ENCODE measurements around the gene PEAK1. TPM values are rescaled to one million over a fixed set of nuclear protein-coding genes. Genes with fewer than 3 reads are reported as not detected.

PEAK1 gene
- total and polyA plus RNA-seq, 9 of the 15 experiments (the other 6 are each of a cell fraction or from before 2014, with no cell fraction given) = 0.99 to 22.4 (median 10.8) TPM

DNA sequence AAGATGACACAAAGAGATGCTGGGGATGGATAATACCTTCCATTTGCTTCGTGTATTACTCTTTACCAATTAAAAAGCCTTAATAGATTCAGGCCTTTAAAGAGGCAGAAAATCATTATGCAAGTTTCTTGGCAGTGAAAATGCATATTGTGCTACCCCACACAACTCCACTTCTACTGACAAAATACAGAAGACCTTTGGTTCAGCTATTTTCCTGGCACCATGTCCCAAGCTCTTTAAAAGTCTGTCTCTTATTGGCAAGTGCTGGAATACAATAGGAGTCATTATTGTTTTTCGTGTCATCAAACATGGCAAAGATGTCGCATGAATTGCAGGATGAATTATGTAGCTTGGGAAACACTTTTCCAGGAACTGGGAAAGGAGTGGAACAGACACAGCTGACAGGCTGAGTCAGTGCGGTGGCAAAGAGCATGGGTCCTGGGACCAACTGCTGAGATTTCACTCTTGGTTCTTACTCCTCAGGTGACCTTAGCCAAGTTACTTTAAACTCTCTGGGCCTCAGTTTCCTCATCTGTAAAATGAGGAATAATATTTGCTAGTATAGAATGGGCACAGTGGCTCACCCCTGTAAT lies 343.5 kb downstream of the PEAK1 start:
- no peak overlapping the region for H3K4me2 ChIP-seq (ENCODE audit: insufficient read depth, low read length)
- in situ Hi-C loops (cut with MboI) = no loop called here
- ChIA-PET POLR2A (interaction anchor here (0.6 kb wide), 2 partner anchors 9 to 26 kb away, joined by 3 to 4 read pairs; no protein-coding TSS in a partner anchor), CTCF (ENCODE audit: low intra/inter-chr PET ratio) (no interaction called here)
- ATAC-seq = no peak
- H3K79me2 ChIP-seq (ENCODE audit: control insufficient read depth, insufficient read depth, low read length) = no peaks in the 10 kb centered on the region
- no peak overlapping the region for H2AFZ ChIP-seq (ENCODE audit: low read depth, low read length)
- TF ChIP-seq, protein P1, sequence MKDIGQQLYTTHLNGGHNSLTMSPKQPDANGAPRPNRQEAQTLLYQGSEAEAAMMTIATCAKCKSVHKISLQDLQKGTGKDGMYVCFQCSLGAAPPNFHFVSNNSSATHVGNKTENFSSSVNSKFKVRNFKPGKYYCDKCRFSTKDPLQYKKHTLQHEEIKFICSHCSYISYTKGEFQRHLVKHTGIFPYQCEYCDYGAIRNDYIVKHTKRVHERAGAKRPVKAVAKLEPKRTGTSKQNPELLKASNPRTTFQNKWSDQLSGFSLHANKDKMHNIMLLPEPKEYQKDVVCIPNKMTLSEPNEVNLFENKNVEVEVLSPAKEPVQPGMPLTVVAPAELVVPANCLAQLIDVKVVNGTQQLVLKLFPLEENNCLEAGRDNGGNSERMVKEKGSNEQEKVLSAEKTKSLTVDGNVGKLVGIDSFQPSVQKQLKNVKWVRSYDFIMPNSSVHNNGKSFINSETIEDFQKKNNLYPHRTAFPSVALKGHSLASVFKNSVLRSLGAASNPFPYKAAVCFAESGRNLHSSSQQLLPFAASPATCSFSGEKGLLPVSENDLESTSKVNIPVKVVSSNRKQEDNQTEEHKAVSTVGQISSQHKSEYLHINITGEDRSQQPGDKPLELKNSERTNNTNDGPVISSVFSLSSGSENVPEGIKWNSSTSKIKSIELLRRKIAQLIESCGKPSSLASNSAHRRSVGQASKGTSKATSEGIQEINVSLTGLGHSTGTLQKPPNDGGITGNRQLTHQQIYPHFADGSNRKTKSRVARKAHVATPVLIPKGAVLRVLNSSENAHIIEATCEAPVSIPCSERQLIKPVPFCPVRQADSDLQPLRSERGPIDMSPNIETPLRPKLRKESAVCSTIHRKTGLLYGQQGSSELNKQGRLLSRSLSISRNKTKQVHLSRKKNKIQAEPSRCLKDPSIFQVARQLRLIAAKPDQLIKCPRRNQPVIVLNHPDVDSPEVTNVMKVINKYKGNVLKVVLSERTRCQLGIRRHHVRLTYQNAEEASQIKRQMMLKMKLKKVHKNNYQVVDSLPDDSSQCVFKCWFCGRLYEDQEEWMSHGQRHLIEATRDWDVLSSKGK (CRISPR knock-in tag; IDR thresholded peaks at IDR 0.05) = no peak
- no peak for TF ChIP-seq MCM5 (IDR thresholded peaks at IDR 0.05; ENCODE audit: low read depth)
- no peak for TF ChIP-seq RBM22 (IDR thresholded peaks at IDR 0.05; ENCODE audit: low read depth, low read length, poor library complexity, severe bottlenecking)
- no peak for TF ChIP-seq IFI16 (CRISPR knock-in tag; IDR thresholded peaks at IDR 0.05)
- TF ChIP-seq ARID2 (IDR thresholded peaks at IDR 0.05) = no peak
- no peak for TF ChIP-seq BDP1 (IDR thresholded peaks at IDR 0.05; ENCODE audit: insufficient read depth, insufficient read length)
- no peak for TF ChIP-seq KAT8 (IDR thresholded peaks at IDR 0.05; ENCODE audit: low read depth)
- no peak for TF ChIP-seq KDM5B (IDR thresholded peaks at IDR 0.05; ENCODE audit: insufficient replicate concordance, low read depth, low read length)
- TF ChIP-seq, protein P2, sequence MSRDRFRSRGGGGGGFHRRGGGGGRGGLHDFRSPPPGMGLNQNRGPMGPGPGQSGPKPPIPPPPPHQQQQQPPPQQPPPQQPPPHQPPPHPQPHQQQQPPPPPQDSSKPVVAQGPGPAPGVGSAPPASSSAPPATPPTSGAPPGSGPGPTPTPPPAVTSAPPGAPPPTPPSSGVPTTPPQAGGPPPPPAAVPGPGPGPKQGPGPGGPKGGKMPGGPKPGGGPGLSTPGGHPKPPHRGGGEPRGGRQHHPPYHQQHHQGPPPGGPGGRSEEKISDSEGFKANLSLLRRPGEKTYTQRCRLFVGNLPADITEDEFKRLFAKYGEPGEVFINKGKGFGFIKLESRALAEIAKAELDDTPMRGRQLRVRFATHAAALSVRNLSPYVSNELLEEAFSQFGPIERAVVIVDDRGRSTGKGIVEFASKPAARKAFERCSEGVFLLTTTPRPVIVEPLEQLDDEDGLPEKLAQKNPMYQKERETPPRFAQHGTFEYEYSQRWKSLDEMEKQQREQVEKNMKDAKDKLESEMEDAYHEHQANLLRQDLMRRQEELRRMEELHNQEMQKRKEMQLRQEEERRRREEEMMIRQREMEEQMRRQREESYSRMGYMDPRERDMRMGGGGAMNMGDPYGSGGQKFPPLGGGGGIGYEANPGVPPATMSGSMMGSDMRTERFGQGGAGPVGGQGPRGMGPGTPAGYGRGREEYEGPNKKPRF (IDR thresholded peaks at IDR 0.05; ENCODE audit: low read depth, low read length) = no peak
- TF ChIP-seq, protein P3, sequence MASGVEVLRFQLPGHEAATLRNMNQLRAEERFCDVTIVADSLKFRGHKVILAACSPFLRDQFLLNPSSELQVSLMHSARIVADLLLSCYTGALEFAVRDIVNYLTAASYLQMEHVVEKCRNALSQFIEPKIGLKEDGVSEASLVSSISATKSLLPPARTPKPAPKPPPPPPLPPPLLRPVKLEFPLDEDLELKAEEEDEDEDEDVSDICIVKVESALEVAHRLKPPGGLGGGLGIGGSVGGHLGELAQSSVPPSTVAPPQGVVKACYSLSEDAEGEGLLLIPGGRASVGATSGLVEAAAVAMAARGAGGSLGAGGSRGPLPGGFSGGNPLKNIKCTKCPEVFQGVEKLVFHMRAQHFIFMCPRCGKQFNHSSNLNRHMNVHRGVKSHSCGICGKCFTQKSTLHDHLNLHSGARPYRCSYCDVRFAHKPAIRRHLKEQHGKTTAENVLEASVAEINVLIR (CRISPR knock-in tag; IDR thresholded peaks at IDR 0.05) = no peak
- TF ChIP-seq ZNF3 (CRISPR knock-in tag; IDR thresholded peaks at IDR 0.05) = no peak
- no peak for TF ChIP-seq HSF4 (CRISPR knock-in tag; IDR thresholded peaks at IDR 0.05; ENCODE audit: borderline replicate concordance)
- TF ChIP-seq ZNF324 (CRISPR knock-in tag; IDR thresholded peaks at IDR 0.05) = no peak
- TF ChIP-seq BCL6 (CRISPR knock-in tag; IDR thresholded peaks at IDR 0.05) = no peak
- no peak for TF ChIP-seq GTF2A2 (tag; IDR thresholded peaks at IDR 0.05)
- TF ChIP-seq ZNF780A (CRISPR knock-in tag; IDR thresholded peaks at IDR 0.05) = no peak
- H3K9me3 ChIP-seq (replicated peaks; ENCODE audit: control insufficient read depth, insufficient read depth, low read depth, low read length) = no peaks in the 10 kb centered on the region
- no peak for FAIRE-seq
- H3K36me3 ChIP-seq (ENCODE audit: control insufficient read depth, insufficient read depth, low read length) = no peaks in the 10 kb centered on the region
- no peak overlapping the region for H3K9ac ChIP-seq (ENCODE audit: insufficient read depth in 1 of 2, low read depth in 2 of 2, low read length in 2 of 2)
- no peak overlapping the region for H3K4me3 ChIP-seq
- peaks cover 13 to 32% of the 10 kb centered on the region in 2 experiments; a peak in 4 of 5 replicates for H3K27me3 ChIP-seq (ENCODE audit: control insufficient read depth in 2 of 2, insufficient read depth in 2 of 2, low read length in 2 of 2)
- peaks cover 2% of the 10 kb centered on the region for H3K9me1 ChIP-seq (ENCODE audit: control insufficient read depth, insufficient read depth, low read length)
- intact Hi-C loops (cut with micrococcal nuclease) = no loop called here
- no peak for DNase-seq (ENCODE audit: extremely low read depth in 1 of 4, low spot score in 3 of 4)
- no TSS peak for BruUV-seq (replicated peaks)
- peaks cover 0 to 10% of the 10 kb centered on the region in 2 experiments; a peak in 3 of 5 replicates for H3K4me1 ChIP-seq (replicated peaks in 1 of 2; ENCODE audit: control insufficient read depth in 2 of 2, insufficient read depth in 2 of 2, low read length in 2 of 2)
- no peaks in the 10 kb centered on the region for H4K20me1 ChIP-seq (replicated peaks; ENCODE audit: control insufficient read depth, insufficient read depth, low read length)
- H3K27ac ChIP-seq (ENCODE audit: extremely low read depth, low read depth, low read length) = no peak overlapping the region
- 1% methylated on average over 4 of the region's 4 CpGs for WGBS (ENCODE audit: insufficient coverage, low coverage, missing lambda C conversion rate)

All from K562 (cell line).